Measurements from ENCODE around the gene CD72. TPM values are rescaled to one million over a fixed set of nuclear protein-coding genes. Genes with fewer than 3 reads are reported as not detected.

Gene CD72
- total RNA-seq, 4 donors from 2014 or later: 1.1 to 37.6 (median 3.9) TPM

GRCh38 chr9:35661756-35662350 is 43.6 kb upstream of the CD72 start:
- TF ChIP-seq CTCF (IDR thresholded peaks at IDR 0.05; ENCODE audit: low read depth): no peak

DNA sequence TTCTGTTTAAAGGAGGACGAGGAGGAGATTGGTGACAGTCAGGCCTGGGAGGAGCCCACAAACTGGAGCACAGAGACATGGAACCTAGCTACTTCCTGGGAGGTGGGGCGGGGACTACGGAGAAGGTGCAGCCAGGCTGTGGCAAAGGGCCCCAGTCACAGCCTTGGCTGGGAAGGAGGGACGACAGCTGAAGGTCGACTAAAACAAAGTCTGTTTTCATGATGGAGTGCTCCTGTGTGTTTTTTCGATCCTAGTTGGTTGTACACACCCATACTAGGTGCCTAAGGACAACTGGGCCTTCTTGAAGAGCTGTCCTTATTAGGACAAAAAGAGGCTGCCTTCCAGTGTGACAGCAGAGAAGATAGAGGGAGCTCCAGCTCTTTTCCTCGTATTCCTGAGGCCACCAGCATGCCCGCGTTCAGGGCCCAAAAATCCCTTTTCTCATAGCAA is 42.8 kb upstream of the CD72 start:
- no peak for TF ChIP-seq CTCF (IDR thresholded peaks at IDR 0.05; ENCODE audit: low read depth)

GRCh38 chr9:35659340-35659739 is 41.1 kb upstream of the CD72 start:
- no peak for TF ChIP-seq CTCF (IDR thresholded peaks at IDR 0.05; ENCODE audit: low read depth)

GRCh38 chr9:35658968-35659220 is 40.7 kb upstream of the CD72 start:
- no peak for TF ChIP-seq CTCF (IDR thresholded peaks at IDR 0.05; ENCODE audit: low read depth)

- TF ChIP-seq CTCF (IDR thresholded peaks at IDR 0.05; ENCODE audit: low read depth): no peak
Observed at GRCh38 chr9:35658137-35658967, 40.1 kb upstream of the CD72 start, which contains the start of gene CCDC107. TSS of gene CCDC107 (plus strand) at chr9:35658292. CDS start at chr9:35658380, 88 bp downstream.

DNA sequence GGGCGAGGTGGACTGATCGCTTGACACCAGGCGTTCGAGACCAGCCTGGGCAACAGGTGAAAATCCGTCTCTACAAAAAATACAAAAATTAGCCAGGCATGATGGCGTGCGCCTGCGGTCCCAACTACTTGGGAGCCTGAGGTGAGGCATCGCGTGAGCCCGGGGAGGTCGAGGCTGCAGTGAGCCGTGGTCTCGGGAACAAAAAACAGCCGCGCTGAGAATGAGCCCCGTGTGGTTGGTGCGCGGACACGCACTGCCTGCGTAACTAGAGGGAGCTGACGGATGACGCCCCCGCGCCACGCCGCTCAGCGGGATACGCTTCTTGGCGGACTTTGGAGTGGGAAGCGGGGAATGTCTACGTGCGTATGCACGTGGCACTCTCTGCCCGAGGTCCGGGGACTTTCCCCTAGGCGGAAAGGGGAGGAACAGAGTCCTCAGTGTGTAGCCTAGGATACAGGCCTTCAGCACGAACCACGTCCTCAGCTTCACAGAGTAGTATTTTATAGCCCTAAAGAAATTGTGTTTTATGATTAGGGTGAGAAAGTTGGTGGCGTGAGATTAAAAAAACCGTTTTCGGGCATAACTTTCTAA is 39.4 kb upstream of the CD72 start, which contains the start of gene RMRP:
Gene RMRP, minus strand, starts transcription at position 474 of the 591 bp plus-strand sequence.
- TF ChIP-seq CTCF (IDR thresholded peaks at IDR 0.05; ENCODE audit: low read depth): no peak

- TF ChIP-seq CTCF (IDR thresholded peaks at IDR 0.05; ENCODE audit: low read depth): no peak
Observed at GRCh38 chr9:35656831-35657545, 38.8 kb upstream of the CD72 start.
